Right atrium auricular region (tissue), 2 donors: Measurements from ENCODE around the gene CYP26C1. TPM values are rescaled to one million over a fixed set of nuclear protein-coding genes. Genes with fewer than 3 reads are reported as not detected.

Source experiments
- DNase-seq: peaks from one replicate; pipeline ENCODE4 v3.0.0-alpha.2; 2019; ENCODE audit warnings: low spot score
- H3K27ac ChIP-seq, 2 donors: fragments of 200-600 bp; sonication (generic); 1 replicate in 1 of 2; 2 replicates in 1 of 2; pipeline ENCODE4 v1.5.1; 2016 to 2019
- H3K27me3 ChIP-seq, 2 donors: fragments of 200-600 bp; sonication (generic); one replicate each; pipeline versions ENCODE4 v1.5.1 to v1.6.0; 2017 to 2019
- H3K36me3 ChIP-seq: fragments of 200-600 bp; sonication (generic); one replicate; pipeline ENCODE4 v1.5.1; 2016
- H3K4me1 ChIP-seq, 2 donors: fragments of 200-600 bp; sonication (generic); one replicate each; pipeline versions ENCODE4 v1.5.1 to v1.6.0; 2017 to 2019
- H3K4me3 ChIP-seq, 2 donors: fragments of 200-600 bp; sonication (generic); 1 replicate in 1 of 2; 2 replicates in 1 of 2; pipeline ENCODE4 v1.5.1; 2017 to 2019; ENCODE audit warnings: mild to moderate bottlenecking in 1 of 2, moderate library complexity in 1 of 2
- H3K9me3 ChIP-seq, 2 donors: fragments of 200-600 bp; sonication (generic); one replicate each; pipeline ENCODE4 v1.5.1; 2019
- CTCF ChIP-seq, 2 donors: fragments of 200-600 bp; sonication (generic); IDR thresholded peaks; one replicate each; pipeline ENCODE4 v1.5.1; 2019; ENCODE audit warnings: antibody characterized with exemption in 2 of 2
- total RNA-seq, 2 donors: library from RNA; depleted of rRNA; stranded (reverse); fragments of >200 nt; gene quantifications; one replicate each; pipeline ENCODE4 v1.1.0, GENCODE V29; 2016

CYP26C1 gene
- total RNA-seq, 2 donors from 2014 or later, result not detected

- no peak for TF ChIP-seq CTCF (IDR thresholded peaks at IDR 0.05)
- H3K27me3 ChIP-seq, result no peaks in the 10 kb centered on the region
- DNase-seq, result no peak
- H3K27ac ChIP-seq, result no peak overlapping the region
- H3K9me3 ChIP-seq, result no peaks in the 10 kb centered on the region
- no peak overlapping the region for H3K4me3 ChIP-seq
- H3K4me1 ChIP-seq, result no peaks in the 10 kb centered on the region
- peaks cover 7% of the 10 kb centered on the region for H3K36me3 ChIP-seq
These were observed 31.7 kb upstream of the CYP26C1 start for GRCh38 chr10:93028883-93029282.

GRCh38 chr10:93030409-93030808 is 30.2 kb upstream of the CYP26C1 start:
- H3K27me3 ChIP-seq, result no peaks in the 10 kb centered on the region
- no peak overlapping the region for H3K4me3 ChIP-seq
- TF ChIP-seq CTCF (IDR thresholded peaks at IDR 0.05), result no peak

GRCh38 chr10:93032105-93032808 is 28.3 kb upstream of the CYP26C1 start:
- TF ChIP-seq CTCF (IDR thresholded peaks at IDR 0.05), result no peak
- H3K4me1 ChIP-seq, result no peaks in the 10 kb centered on the region
- H3K27ac ChIP-seq, result no peak overlapping the region
- no peaks in the 10 kb centered on the region for H3K27me3 ChIP-seq
- no peaks in the 10 kb centered on the region for H3K36me3 ChIP-seq
- no peak for DNase-seq
- H3K4me3 ChIP-seq, result no peak overlapping the region
- H3K9me3 ChIP-seq, result no peaks in the 10 kb centered on the region

More at GRCh38 chr10:93030409-93030808, 30.2 kb upstream of the CYP26C1 start:
- Histone ChIP-seq H3K9me3 (no peaks in the 10 kb centered on the region), H3K27ac (no peak overlapping the region), H3K4me1 (no peaks in the 10 kb centered on the region), H3K36me3 (no peaks in the 10 kb centered on the region)
- no peak for DNase-seq

GRCh38 chr10:93032809-93033137 is 27.8 kb upstream of the CYP26C1 start:
- DNase-seq, result no peak
- TF ChIP-seq CTCF (IDR thresholded peaks at IDR 0.05), result no peak
- no peak overlapping the region for H3K4me3 ChIP-seq
- no peaks in the 10 kb centered on the region for H3K36me3 ChIP-seq
- H3K9me3 ChIP-seq, result no peaks in the 10 kb centered on the region
- no peaks in the 10 kb centered on the region for H3K4me1 ChIP-seq
- no peak overlapping the region for H3K27ac ChIP-seq
- H3K27me3 ChIP-seq, result no peaks in the 10 kb centered on the region

GRCh38 chr10:93034426-93034825 is 26.2 kb upstream of the CYP26C1 start:
- H3K4me1 ChIP-seq, result no peaks in the 10 kb centered on the region
- no peak overlapping the region for H3K4me3 ChIP-seq
- H3K27me3 ChIP-seq, result no peaks in the 10 kb centered on the region
- no peaks in the 10 kb centered on the region for H3K9me3 ChIP-seq
- no peak overlapping the region for H3K27ac ChIP-seq
- no peak for DNase-seq
- TF ChIP-seq CTCF (IDR thresholded peaks at IDR 0.05), result no peak
- H3K36me3 ChIP-seq, result no peaks in the 10 kb centered on the region

- TF ChIP-seq CTCF (IDR thresholded peaks at IDR 0.05), result no peak
- no peaks in the 10 kb centered on the region for H3K36me3 ChIP-seq
- H3K27me3 ChIP-seq, result no peaks in the 10 kb centered on the region
- H3K9me3 ChIP-seq, result no peaks in the 10 kb centered on the region
- no peaks in the 10 kb centered on the region for H3K4me1 ChIP-seq
- H3K27ac ChIP-seq, result no peak overlapping the region
- DNase-seq, result no peak
- no peak overlapping the region for H3K4me3 ChIP-seq
These were observed 21.5 kb upstream of the CYP26C1 start for GRCh38 chr10:93039110-93039509.
